GM23248 (cell line): ENCODE data around the gene PGP.

Experiments used
- EZH2 ChIP-seq: fragments of 200-600 bp; sonication (generic); IDR thresholded peaks from 2 replicates; pipeline ENCODE4 v1.6.1; 2018; ENCODE audit warnings: antibody characterized with exemption, mild to moderate bottlenecking; ENCODE audit not compliant: insufficient read depth, poor library complexity, severe bottlenecking
- EZH2phosphoT487 ChIP-seq: fragments of 200-600 bp; sonication (generic); IDR thresholded peaks from 2 replicates; pipeline ENCODE4 v1.6.1; 2018; ENCODE audit warnings: antibody characterized with exemption, moderate library complexity, mild to moderate bottlenecking, low read depth; ENCODE audit not compliant: insufficient read depth

GRCh38 chr16:2244301-2244700 lies 29.7 kb upstream of the PGP start:
- TF ChIP-seq EZH2 = no peak
- TF ChIP-seq EZH2phosphoT487 = no peak
